GM19468 (cell line): ENCODE measurements around the gene SAXO1.
"Not testable (repeated sequence)": the region's sequence is repeated elsewhere in the genome, so short reads cannot be mapped to it uniquely, and the experiment has no call there.

Experiments used
- ATAC-seq: cut with Tn5 transposase; IDR thresholded peaks from one replicate; pipeline ENCODE4 v1.9.1; 2021; ENCODE audit warnings: mild to moderate bottlenecking, moderate library complexity, moderate number of reproducible peaks; ENCODE audit not compliant: unreplicated experiment; ENCODE audit errors: extremely low read depth

Gene SAXO1

GRCh38 chr9:19033015-19033414 is at the start of gene SAXO1:
TSS of gene SAXO1 (minus strand) at chr9:19033209. CDS start at chr9:19032908, 301 bp downstream.
- no peak for ATAC-seq

GRCh38 chr9:19074836-19075235 is 41.8 kb upstream of the SAXO1 start:
- no peak for ATAC-seq

GRCh38 chr9:19074229-19074628 is 41.2 kb upstream of the SAXO1 start:
- no peak for ATAC-seq

GRCh38 chr9:19057033-19057432 is 24.0 kb upstream of the SAXO1 start:
- ATAC-seq, result no peak

GRCh38 chr9:19050637-19051591 is 17.9 kb upstream of the SAXO1 start:
- no peak for ATAC-seq

- ATAC-seq, result no peak
Observed at GRCh38 chr9:19049917-19050636, 17.1 kb upstream of the SAXO1 start.

- ATAC-seq, result peak; percentile 88
Observed at GRCh38 chr9:19048966-19049916, 16.2 kb upstream of the SAXO1 start, which contains the start of gene RRAGA. TSS of gene RRAGA (plus strand) at chr9:19049427. CDS start at chr9:19049660, 233 bp downstream.

GRCh38 chr9:19036611-19037010 is 3.6 kb upstream of the SAXO1 start:
- no peak for ATAC-seq

GRCh38 chr9:19032406-19032805 is 603 bp downstream of the SAXO1 start:
- no peak for ATAC-seq

- no peak for ATAC-seq
Observed at GRCh38 chr9:19030899-19031298, 2.1 kb downstream of the SAXO1 start.

- ATAC-seq, result peak; percentile 57
Observed at GRCh38 chr9:19028835-19029451, 4.1 kb downstream of the SAXO1 start.

- ATAC-seq, result no peak
Observed at GRCh38 chr9:19027825-19028224, 5.2 kb downstream of the SAXO1 start.

GRCh38 chr9:19026375-19026774 is 6.6 kb downstream of the SAXO1 start:
- ATAC-seq, result no peak

- no peak for ATAC-seq
Observed at GRCh38 chr9:19023078-19023477, 9.9 kb downstream of the SAXO1 start.

GRCh38 chr9:19022206-19022605 is 10.8 kb downstream of the SAXO1 start:
- ATAC-seq, result no peak

GRCh38 chr9:19021649-19022048 is 11.4 kb downstream of the SAXO1 start:
- not testable (repeated sequence) for ATAC-seq

GRCh38 chr9:19020886-19021455 is 12.0 kb downstream of the SAXO1 start:
- no peak for ATAC-seq

GRCh38 chr9:19018201-19018600 is 14.8 kb downstream of the SAXO1 start:
- ATAC-seq, result no peak

- no peak for ATAC-seq
Observed at GRCh38 chr9:19009391-19009965, 23.5 kb downstream of the SAXO1 start.
